ENCODE data around the gene ADGRA1. TPM values are rescaled to one million over a fixed set of nuclear protein-coding genes. Genes with fewer than 3 reads are reported as not detected.
"Not testable (repeated sequence)": the region's sequence is repeated elsewhere in the genome, so short reads cannot be mapped to it uniquely, and the experiment has no call there.

The ADGRA1 gene
- polyA plus RNA-seq, 2 of the 4 experiments (the other 2 are of a cell fraction) = not detected

- no peak for DNase-seq (ENCODE audit: low read depth in 1 of 2, low spot score in 1 of 2)
- Histone ChIP-seq H3K4me3 (no peak overlapping the region), H3K9me3 (no peaks in the 10 kb centered on the region), H3K27ac (no peak overlapping the region), H3K4me2 (no peak overlapping the region), H3K4me1 (no peaks in the 10 kb centered on the region)
- ChIA-PET CTCF (interaction anchor here (1.8 kb wide), 1 partner anchor 9 kb away, joined by 7 read pairs; no protein-coding TSS in a partner anchor), POLR2A (no interaction called here)
- no peak for FAIRE-seq
- TF ChIP-seq, protein P1, sequence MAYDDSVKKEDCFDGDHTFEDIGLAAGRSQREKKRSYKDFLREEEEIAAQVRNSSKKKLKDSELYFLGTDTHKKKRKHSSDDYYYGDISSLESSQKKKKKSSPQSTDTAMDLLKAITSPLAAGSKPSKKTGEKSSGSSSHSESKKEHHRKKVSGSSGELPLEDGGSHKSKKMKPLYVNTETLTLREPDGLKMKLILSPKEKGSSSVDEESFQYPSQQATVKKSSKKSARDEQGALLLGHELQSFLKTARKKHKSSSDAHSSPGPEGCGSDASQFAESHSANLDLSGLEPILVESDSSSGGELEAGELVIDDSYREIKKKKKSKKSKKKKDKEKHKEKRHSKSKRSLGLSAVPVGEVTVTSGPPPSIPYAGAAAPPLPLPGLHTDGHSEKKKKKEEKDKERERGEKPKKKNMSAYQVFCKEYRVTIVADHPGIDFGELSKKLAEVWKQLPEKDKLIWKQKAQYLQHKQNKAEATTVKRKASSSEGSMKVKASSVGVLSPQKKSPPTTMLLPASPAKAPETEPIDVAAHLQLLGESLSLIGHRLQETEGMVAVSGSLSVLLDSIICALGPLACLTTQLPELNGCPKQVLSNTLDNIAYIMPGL (CRISPR knock-in tag; IDR thresholded peaks at IDR 0.05; ENCODE audit: borderline replicate concordance) = no peak
- TF ChIP-seq ESRRA (IDR thresholded peaks at IDR 0.05; ENCODE audit: borderline replicate concordance, low read length) = no peak
- no peak for TF ChIP-seq CEBPB (IDR thresholded peaks at IDR 0.05)
- no peak for TF ChIP-seq PHF8 (IDR thresholded peaks at IDR 0.05; ENCODE audit: borderline replicate concordance, low read depth)
- no peak for TF ChIP-seq RARB (CRISPR knock-in tag; IDR thresholded peaks at IDR 0.05)
- no peak for TF ChIP-seq TFCP2L1 (CRISPR knock-in tag; IDR thresholded peaks at IDR 0.05)
- TF ChIP-seq CTCF (IDR thresholded peaks at IDR 0.05) = no peak
- TF ChIP-seq MAZ (IDR thresholded peaks at IDR 0.05; ENCODE audit: borderline replicate concordance, low read depth, low read length) = no peak
- no peak for TF ChIP-seq HDAC2 (IDR thresholded peaks at IDR 0.05)
- 54% methylated on average over 8 of the region's 8 CpGs for WGBS (ENCODE audit: missing lambda C conversion rate)
- no peak for ATAC-seq
Measured at GRCh38 chr10:133135116-133135465, 47.4 kb downstream of the ADGRA1 start.

- DNase-seq (ENCODE audit: low read depth in 1 of 2, low spot score in 1 of 2); H3K4me3 ChIP-seq; FAIRE-seq; H3K4me1 ChIP-seq; CTCF ChIA-PET; ATAC-seq; H3K27ac ChIP-seq; H3K4me2 ChIP-seq; H3K9me3 ChIP-seq; POLR2A ChIA-PET: not testable (repeated sequence)
- no CpG with 5 or more reads among the region's 12 CpGs for WGBS (ENCODE audit: missing lambda C conversion rate)
Measured at GRCh38 chr10:133137486-133138145, 49.9 kb downstream of the ADGRA1 start.

- no peak for ATAC-seq
- no peak for DNase-seq (ENCODE audit: low read depth in 1 of 2, low spot score in 1 of 2)
- ChIA-PET CTCF (interaction anchor here (0.6 to 1.6 kb wide), 3 partner anchors 14 to 200 kb away, joined by 3 to 4 read pairs (median 3); no protein-coding TSS in a partner anchor), POLR2A (no interaction called here)
- Histone ChIP-seq H3K27ac (no peak overlapping the region), H3K4me1 (no peaks in the 10 kb centered on the region; the same call in 2 of the 3 replicates), H3K4me2 (no peak overlapping the region), H3K9me3 (no peaks in the 10 kb centered on the region), H3K4me3 (no peak overlapping the region)
- FAIRE-seq = no peak
- 37% methylated on average over 10 of the region's 17 CpGs for WGBS (ENCODE audit: missing lambda C conversion rate)
- TF ChIP-seq, protein P2, sequence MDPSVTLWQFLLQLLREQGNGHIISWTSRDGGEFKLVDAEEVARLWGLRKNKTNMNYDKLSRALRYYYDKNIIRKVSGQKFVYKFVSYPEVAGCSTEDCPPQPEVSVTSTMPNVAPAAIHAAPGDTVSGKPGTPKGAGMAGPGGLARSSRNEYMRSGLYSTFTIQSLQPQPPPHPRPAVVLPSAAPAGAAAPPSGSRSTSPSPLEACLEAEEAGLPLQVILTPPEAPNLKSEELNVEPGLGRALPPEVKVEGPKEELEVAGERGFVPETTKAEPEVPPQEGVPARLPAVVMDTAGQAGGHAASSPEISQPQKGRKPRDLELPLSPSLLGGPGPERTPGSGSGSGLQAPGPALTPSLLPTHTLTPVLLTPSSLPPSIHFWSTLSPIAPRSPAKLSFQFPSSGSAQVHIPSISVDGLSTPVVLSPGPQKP (IDR thresholded peaks at IDR 0.05; ENCODE audit: low read depth, low read length) = no peak
- TF ChIP-seq JUNB (IDR thresholded peaks at IDR 0.05) (no peak), HOXB5 (CRISPR knock-in tag; IDR thresholded peaks at IDR 0.05) (no peak), HOXA7 (CRISPR knock-in tag; IDR thresholded peaks at IDR 0.05) (no peak), HOXB13 (CRISPR knock-in tag; IDR thresholded peaks at IDR 0.05; ENCODE audit: low read depth) (no peak), RCOR1 (IDR thresholded peaks at IDR 0.05; ENCODE audit: low read depth, low read length) (no peak), GATA3 (IDR thresholded peaks at IDR 0.05; ENCODE audit: borderline replicate concordance) (no peak), MYC (IDR thresholded peaks at IDR 0.05; ENCODE audit: borderline replicate concordance, low read length) (no peak)
Measured at GRCh38 chr10:133139551-133140065, 51.9 kb downstream of the ADGRA1 start.
